GM21717 (cell line): ENCODE data around the gene IL17B.

ENCODE experiments used
- ATAC-seq: cut with Tn5 transposase; IDR thresholded peaks from one replicate; pipeline ENCODE4 v1.9.1; 2021; ENCODE audit warnings: mild to moderate bottlenecking, moderate library complexity; ENCODE audit not compliant: unreplicated experiment

Gene IL17B

GRCh38 chr5:149415066-149415967 lies 36.2 kb upstream of the IL17B start:
- no peak for ATAC-seq

- ATAC-seq: no peak
Observed at GRCh38 chr5:149414405-149415065, 35.4 kb upstream of the IL17B start.

GRCh38 chr5:149413477-149414210 lies 34.6 kb upstream of the IL17B start:
- ATAC-seq: no peak

GRCh38 chr5:149412783-149413476 lies 33.8 kb upstream of the IL17B start:
- no peak for ATAC-seq

- ATAC-seq: no peak
Observed at GRCh38 chr5:149411738-149412519, 32.8 kb upstream of the IL17B start.

GRCh38 chr5:149410721-149411432 lies 31.8 kb upstream of the IL17B start:
- ATAC-seq: no peak

- ATAC-seq: no peak
Observed at GRCh38 chr5:149410071-149410470, 31.0 kb upstream of the IL17B start.

GRCh38 chr5:149409268-149409948 lies 30.3 kb upstream of the IL17B start:
- no peak for ATAC-seq

- ATAC-seq: no peak
Observed at GRCh38 chr5:149408252-149409099, 29.4 kb upstream of the IL17B start.

- no peak for ATAC-seq
Observed at GRCh38 chr5:149407323-149408251, 28.5 kb upstream of the IL17B start.

GRCh38 chr5:149406979-149407306 lies 27.9 kb upstream of the IL17B start:
- ATAC-seq: no peak

GRCh38 chr5:149406203-149406978 lies 27.3 kb upstream of the IL17B start:
- ATAC-seq: no peak

GRCh38 chr5:149405550-149406202 lies 26.6 kb upstream of the IL17B start:
- ATAC-seq: no peak

GRCh38 chr5:149404746-149405549 lies 25.9 kb upstream of the IL17B start:
- ATAC-seq: no peak
